Fibroblast of the conjunctiva (primary cell): Measurements from ENCODE around the gene MAPK13.

Experiments used
- DNase-seq: peaks from one replicate; pipeline ENCODE4 v3.0.0-alpha.2; 2010; ENCODE audit warnings: low read depth

Gene MAPK13

DNA sequence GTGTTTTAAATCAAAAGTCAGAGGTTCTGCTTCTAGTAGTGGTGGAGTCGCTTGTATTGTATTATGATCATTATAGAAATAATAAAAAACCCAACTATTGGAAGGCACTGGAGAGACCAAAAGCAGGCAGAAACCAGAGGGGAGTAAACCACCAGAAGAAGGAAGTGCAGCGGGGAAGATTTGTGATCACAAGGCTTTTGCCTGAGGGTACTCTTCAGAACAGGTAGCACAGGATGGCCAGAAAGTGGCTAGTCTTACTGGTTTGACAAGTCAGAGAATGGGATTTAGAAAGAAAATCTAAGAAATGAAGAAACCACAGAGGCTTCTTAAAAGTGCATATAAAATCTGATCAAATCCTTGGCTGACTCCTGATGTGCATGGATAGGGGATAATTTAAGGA, 24.0 kb downstream of the MAPK13 start:
- DNase-seq, result no peak

DNA sequence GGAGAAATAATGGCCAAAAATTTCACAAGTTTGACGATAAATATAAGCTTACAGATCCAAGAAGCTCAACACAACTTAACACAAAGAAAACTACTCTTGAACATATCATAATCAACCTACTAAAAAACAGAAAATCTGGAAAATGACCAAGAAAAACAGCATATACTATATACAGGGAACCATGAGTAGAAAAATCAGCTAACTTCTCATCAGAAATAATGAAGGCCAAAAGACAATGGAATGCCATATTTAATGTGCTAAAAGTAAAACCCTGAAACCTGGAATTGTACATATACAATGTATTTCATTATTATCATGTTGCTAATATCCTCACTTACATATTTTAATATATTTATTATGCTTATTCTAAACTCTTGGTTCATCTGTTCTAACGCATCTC, 25.3 kb downstream of the MAPK13 start:
- no peak for DNase-seq

DNA sequence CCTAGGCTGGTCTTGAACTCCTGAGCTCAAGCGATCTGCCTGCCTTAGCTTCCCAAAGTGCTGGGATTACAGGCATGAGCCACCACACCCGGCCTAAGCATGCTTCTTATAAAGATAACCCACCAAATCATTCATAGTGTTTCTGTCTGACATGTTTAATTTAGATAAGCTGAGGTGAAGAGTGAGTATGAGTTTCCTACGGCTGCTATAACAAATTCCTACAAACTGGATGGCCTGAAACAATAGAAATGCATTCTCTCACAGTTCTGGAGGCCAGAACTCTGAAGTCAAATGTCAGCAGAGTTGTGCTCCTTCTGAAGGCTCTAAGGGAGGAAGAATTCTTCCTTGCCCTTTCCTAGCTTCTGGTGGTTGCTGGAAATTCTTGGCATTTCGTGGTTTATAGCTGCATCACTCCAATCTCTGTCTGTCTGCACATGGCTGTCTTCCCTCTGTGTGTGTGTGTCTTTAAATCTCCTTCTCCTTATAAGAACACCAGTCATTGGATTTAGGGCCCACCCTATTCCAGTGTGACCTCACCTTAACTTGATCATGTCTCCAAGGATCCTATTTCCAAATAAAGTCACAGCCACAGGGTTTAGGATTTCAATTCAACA, 29.9 kb downstream of the MAPK13 start:
- no peak for DNase-seq

DNA sequence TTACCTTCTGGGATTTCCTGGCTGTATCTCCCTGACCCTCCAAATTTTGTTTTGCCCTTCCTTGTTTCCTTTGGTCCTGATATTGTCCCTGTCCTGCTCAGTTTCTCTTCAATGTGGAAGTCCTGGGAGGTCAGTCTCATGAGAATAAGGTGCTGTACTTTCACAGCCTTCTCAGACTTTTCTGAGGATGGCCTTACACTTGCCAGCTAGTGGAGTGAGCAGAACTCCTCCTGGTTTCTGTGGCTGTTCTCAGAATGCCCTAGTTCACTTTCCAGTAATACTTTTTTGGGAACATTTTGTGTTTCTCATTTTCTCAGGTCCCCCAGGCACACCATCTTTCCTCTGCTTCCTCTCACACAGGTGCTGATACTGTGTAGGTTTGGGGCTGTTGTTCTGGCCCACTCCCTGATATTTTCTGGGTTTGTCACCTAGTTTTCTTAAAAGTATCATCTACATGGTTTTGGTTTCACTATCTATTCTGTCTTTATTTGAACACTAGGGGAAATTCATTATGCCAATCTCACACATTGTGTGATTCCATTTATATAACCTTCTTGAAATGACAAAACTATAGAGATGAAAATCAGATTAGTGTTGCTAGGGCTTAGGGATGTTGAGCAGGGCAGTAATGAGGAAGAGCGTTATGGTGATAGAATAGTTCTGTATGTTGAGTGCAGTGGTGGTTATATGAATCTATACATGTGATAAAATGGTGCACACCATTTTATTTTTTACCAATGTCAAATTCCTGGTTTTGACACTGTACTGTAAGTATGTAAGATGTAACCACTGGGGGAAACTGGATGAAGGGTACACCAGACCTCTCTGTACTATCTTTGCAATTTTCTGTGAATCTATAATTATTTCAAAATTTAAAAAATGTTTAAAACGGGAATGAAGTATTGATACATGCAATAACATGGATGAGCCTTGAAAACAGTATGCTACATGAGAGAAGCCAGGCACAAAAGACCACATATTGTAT, 39.0 kb downstream of the MAPK13 start:
- DNase-seq, result no peak

DNA sequence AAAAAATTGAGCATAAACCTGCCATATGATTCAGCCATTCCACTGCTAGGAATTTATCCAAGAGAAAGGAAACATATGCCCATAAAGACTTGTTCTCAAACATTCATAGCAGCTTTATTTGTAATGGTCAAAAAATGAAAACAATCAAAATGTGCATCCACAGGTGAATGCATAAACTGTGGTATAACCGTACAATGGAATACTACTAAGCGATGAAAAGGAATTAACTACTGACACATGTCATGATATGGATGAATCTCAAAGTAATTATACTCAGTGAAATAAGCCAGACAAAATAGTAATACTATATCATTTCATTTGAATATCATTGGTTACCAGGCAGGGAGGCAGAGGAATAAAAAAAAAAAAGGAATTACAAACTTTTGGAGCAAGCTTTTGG, 40.4 kb downstream of the MAPK13 start:
- no peak for DNase-seq

DNA sequence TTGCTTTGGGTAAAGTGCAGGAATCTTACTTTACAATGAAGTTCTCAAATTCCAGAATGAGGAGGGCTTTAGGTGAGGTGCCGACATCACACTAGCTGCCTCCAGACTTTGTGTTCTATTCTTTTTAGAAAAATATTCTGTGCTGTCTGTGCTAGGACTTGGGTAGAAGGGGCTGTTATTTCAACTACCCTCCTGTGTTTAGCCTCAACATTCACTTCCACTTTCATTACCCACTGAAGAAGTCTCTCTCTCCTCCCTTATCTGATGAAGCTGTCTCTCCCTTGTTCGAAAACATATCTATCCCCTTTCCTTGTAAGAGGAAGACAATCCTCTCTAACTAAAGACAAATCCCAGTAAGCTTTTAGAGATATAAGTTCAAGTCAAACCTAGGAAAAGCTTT, 41.3 kb downstream of the MAPK13 start:
- DNase-seq, result no peak

DNA sequence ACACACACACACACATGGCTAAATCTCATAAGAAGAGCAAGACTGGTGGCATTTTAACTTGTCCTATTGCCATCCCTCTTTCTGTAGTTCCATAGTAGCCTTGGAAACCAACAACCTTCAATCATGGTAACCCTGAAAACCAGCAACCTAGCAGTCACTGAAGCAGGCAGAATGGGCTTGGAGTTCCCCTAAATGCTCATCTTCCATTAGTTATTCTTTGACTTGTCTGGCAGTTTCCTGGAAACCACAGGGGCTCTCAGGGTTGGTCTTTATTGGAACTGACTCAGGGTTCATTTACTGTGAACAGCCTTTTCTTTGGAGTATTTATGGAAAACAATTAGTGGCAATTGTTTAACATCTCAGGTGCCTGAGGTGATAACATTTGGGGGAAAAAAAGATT, 46.9 kb downstream of the MAPK13 start:
- DNase-seq, result no peak

DNA sequence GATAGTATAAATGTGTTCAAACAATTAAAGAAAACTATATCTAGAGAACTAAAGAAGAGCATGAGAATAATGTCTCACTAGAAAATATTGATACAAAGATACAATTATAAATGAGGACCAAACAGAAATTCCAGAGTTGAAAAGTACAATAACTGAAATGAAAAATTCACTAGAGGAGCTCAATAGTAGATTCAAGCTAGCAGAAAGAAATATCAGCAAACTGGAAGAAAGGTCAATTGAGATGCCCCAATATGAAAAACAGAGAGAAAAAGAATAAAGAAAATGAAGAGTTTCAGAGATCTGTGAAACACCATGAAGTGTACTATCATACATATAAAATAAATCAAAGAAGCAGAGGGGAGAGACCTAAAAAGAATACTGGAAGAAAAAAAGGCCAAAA, 48.2 kb downstream of the MAPK13 start:
- DNase-seq, result no peak

DNA sequence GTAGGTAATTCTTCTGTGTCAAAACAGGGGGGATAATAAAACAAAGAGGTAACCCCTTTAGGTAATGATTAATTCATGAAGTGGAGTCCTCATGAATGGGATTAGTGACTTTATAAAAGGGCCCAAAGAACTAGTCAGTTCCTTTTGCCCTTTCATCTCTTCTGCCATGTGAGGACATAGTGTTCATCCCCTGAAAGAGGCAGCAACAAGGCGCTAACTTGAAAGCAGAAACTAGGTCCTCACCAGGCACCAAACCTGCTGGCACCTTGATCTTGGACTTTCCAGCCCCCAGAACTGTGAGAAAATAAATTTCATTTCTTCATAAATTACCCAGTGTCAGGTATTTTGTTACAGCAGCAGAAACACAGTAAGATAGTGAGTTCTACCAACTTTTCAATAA, 49.8 kb downstream of the MAPK13 start:
- DNase-seq, result no peak

DNA sequence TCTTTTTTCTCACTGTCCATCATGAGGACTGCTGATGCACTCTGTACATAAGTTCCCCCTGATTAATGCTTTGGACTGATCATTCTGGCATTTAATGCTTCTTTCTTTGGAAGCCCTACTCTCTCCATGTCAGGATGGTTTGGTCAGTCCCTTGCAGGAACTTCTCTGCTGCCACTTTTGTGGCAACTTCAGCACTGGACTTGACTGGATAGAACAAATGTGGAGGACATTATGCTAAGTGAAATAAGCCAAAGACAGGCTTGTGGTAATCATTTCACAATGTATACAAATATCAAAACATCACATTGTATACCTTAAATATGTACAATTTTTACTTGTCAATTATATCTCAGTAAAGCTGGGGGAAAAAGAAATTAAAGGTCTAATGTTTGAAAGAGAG, 54.0 kb downstream of the MAPK13 start:
- DNase-seq, result no peak

DNA sequence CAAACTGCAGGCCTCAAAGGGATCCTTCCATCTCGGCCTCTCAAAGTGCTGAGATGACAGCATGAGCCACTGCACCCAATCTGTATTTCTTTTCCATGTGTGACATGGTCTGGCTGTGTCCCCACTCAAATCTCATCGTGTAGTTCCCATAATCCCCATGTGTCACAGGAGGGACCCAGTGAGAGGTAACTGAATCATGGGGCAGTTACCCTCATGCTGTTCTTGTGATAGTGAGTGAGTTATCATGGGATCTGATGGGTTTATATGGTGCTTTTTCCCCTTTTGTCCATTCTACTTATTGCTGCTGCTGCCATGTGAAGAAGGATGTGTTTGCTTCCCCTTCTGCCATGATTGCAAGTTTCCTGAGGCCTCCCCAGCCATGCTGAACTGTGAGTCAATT, 55.9 kb downstream of the MAPK13 start:
- no peak for DNase-seq

DNA sequence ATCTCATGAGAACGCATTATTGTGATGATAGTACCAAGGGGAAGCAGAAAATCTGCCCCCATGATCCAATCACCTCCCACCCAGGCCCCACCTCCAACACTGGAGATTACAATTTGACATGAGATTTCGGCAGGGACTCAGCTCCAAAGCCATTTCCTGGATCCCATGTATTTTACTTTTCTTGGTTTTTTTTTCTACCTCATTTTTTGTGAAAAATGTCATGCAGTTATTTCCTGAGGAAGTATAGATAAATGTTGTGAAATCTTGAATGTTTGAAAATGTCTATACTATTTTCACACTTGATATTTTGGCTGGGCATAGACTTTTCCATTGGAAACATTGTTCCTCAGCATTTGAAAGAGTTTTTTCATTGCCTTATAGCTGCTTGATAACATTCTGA, 57.1 kb downstream of the MAPK13 start:
- no peak for DNase-seq
